IMR-90 (cell line): ENCODE measurements around the gene MOCS1. TPM values are rescaled to one million over a fixed set of nuclear protein-coding genes. Genes with fewer than 3 reads are reported as not detected.

Source experiments
- ATAC-seq: fragments of 200-7000 bp; cut with Tn5 transposase; 2 replicates; pipeline ENCODE4 v1.9.1; 2020; ENCODE audit warnings: low read depth, mild to moderate bottlenecking, moderate library complexity
- BruUV-seq: library from RNA; stranded (reverse); fragments of 400-500 nt; replicated peaks from 2 replicates; lab custom pipeline; 2021; lab: Mats Ljungman, UMichigan
- CTCF ChIA-PET: fragments of 300-600 bp; formaldehyde crosslinking; extraction: SDS; loops from one replicate; lab custom pipeline; 2021; ENCODE audit warnings: antibody characterized with exemption; lab: Yijun Ruan, JAX
- POLR2A ChIA-PET: fragments of 300-600 bp; sonication (Branson Sonifier 250); formaldehyde crosslinking; loops from one replicate; lab custom pipeline; 2022; ENCODE audit warnings: antibody characterized with exemption; ENCODE audit not compliant: unreplicated experiment; lab: Charles Lee
- DNase-seq: peaks from one replicate; pipeline ENCODE4 v3.0.0; 2013
- H2AFZ ChIP-seq: replicated peaks from 2 replicates; pipeline ENCODE3; 2013; ENCODE audit warnings: low read length, mild to moderate bottlenecking; ENCODE audit not compliant: poor library complexity
- H2AK5ac ChIP-seq: 2 replicates; pipeline ENCODE4 v1.6.1; 2013; ENCODE audit warnings: low read depth, low read length, inconsistent platforms
- H2AK9ac ChIP-seq: replicated peaks from 2 replicates; pipeline ENCODE3; 2013; ENCODE audit warnings: mild to moderate bottlenecking, low read depth, low read length, moderate library complexity; ENCODE audit not compliant: poor library complexity
- H2BK120ac ChIP-seq: 2 replicates; pipeline ENCODE4 v1.6.1; 2013; ENCODE audit warnings: low read depth, low read length, inconsistent platforms
- H2BK15ac ChIP-seq: 3 replicates; pipeline ENCODE4 v1.6.1; 2013; ENCODE audit warnings: low read depth, low read length, inconsistent platforms
- H2BK20ac ChIP-seq: 2 replicates; pipeline ENCODE4 v1.6.1; 2013; ENCODE audit warnings: low read depth, mild to moderate bottlenecking, inconsistent platforms, low read length, moderate library complexity
- H2BK5ac ChIP-seq: 2 replicates; pipeline ENCODE4 v1.6.1; 2013; ENCODE audit warnings: mild to moderate bottlenecking, low read depth, low read length, inconsistent platforms; ENCODE audit not compliant: poor library complexity, severe bottlenecking
- H3K14ac ChIP-seq: replicated peaks from 2 replicates; pipeline ENCODE4 v1.6.1; 2013; ENCODE audit warnings: low read depth, low read length, inconsistent platforms
- H3K18ac ChIP-seq: 2 replicates; pipeline ENCODE4 v1.6.1; 2013; ENCODE audit warnings: low read depth, low read length, control low read depth
- H3K23ac ChIP-seq: 2 replicates; pipeline ENCODE4 v1.6.1; 2013; ENCODE audit warnings: low read depth, low read length, inconsistent platforms
- H3K27ac ChIP-seq: 2 replicates; pipeline ENCODE4 v1.5.1; 2013; ENCODE audit warnings: mild to moderate bottlenecking, control low read depth, low read length; ENCODE audit not compliant: insufficient read depth
- H3K27me3 ChIP-seq: 2 replicates; pipeline ENCODE4 v1.6.1; 2013; ENCODE audit warnings: low read length; ENCODE audit not compliant: control insufficient read depth, insufficient read depth
- H3K36me3 ChIP-seq: 2 replicates; pipeline ENCODE4 v1.6.1; 2013; ENCODE audit warnings: low read length, mixed read lengths; ENCODE audit not compliant: control insufficient read depth, insufficient read depth
- H3K4ac ChIP-seq: 2 replicates; pipeline ENCODE4 v1.6.1; 2013; ENCODE audit warnings: low read depth, low read length, inconsistent platforms
- H3K4me1 ChIP-seq: 2 replicates; pipeline ENCODE4 v1.6.1; 2013; ENCODE audit warnings: low read length, mixed read lengths; ENCODE audit not compliant: control insufficient read depth, insufficient read depth
- H3K4me2 ChIP-seq: 2 replicates; pipeline ENCODE4 v1.6.1; 2013; ENCODE audit warnings: low read depth, mild to moderate bottlenecking, control low read depth, low read length, moderate library complexity
- H3K4me3 ChIP-seq: 2 replicates; pipeline ENCODE4 v1.5.1; 2013; ENCODE audit warnings: low read depth, mild to moderate bottlenecking, control low read depth, low read length, moderate library complexity; ENCODE audit not compliant: insufficient read depth
- H3K56ac ChIP-seq: 2 replicates; pipeline ENCODE4 v1.6.1; 2013; ENCODE audit warnings: low read length, inconsistent platforms; ENCODE audit not compliant: insufficient read depth; ENCODE audit errors: extremely low read depth
- H3K79me1 ChIP-seq, 2 experiments: 2 replicates each; pipeline ENCODE4 v1.6.1; 2013; ENCODE audit warnings: low read length in 2 of 2, inconsistent platforms in 1 of 2, low read depth in 1 of 2
- H3K9ac ChIP-seq: 2 replicates; pipeline ENCODE4 v1.6.1; 2013; ENCODE audit warnings: low read depth, low read length, control low read depth
- H3K9me1 ChIP-seq: 2 replicates; pipeline ENCODE4 v1.6.1; 2013; ENCODE audit warnings: low read length, inconsistent platforms; ENCODE audit not compliant: insufficient read depth
- H3K9me3 ChIP-seq: 2 replicates; pipeline ENCODE4 v1.6.1; 2013; ENCODE audit warnings: low read length; ENCODE audit not compliant: control insufficient read depth, insufficient read depth
- H4K20me1 ChIP-seq: 2 replicates; pipeline ENCODE4 v1.6.1; 2013; ENCODE audit warnings: low read length, inconsistent platforms; ENCODE audit not compliant: insufficient read depth
- H4K5ac ChIP-seq: 2 replicates; pipeline ENCODE4 v1.6.1; 2013; ENCODE audit warnings: mild to moderate bottlenecking, low read depth, low read length, control low read depth
- H4K8ac ChIP-seq, 2 experiments: 2 replicates each; pipeline ENCODE4 v1.6.1; 2013; ENCODE audit warnings: low read depth in 2 of 2, low read length in 2 of 2, control low read depth in 1 of 2, inconsistent platforms in 1 of 2
- H4K91ac ChIP-seq: 2 replicates; pipeline ENCODE4 v1.6.1; 2013; ENCODE audit warnings: low read depth, low read length, inconsistent platforms; ENCODE audit not compliant: insufficient read depth
- CHD1 ChIP-seq: IDR thresholded peaks from 2 replicates; pipeline ENCODE4 v1.6.1; 2012; ENCODE audit warnings: low read depth, low read length, improper control_type of control experiment
- ELK1 ChIP-seq: fragments of 150-350 bp; IDR thresholded peaks from 2 replicates; pipeline ENCODE4 v1.6.1; 2016; ENCODE audit warnings: low read depth, mild to moderate bottlenecking, low read length, moderate library complexity, borderline replicate concordance
- MAFK ChIP-seq: IDR thresholded peaks from 2 replicates; pipeline ENCODE4 v1.6.1; 2012; ENCODE audit warnings: low read depth, low read length, improper control_type of control experiment
- MAZ ChIP-seq: IDR thresholded peaks from 2 replicates; pipeline ENCODE4 v1.6.1; 2012; ENCODE audit warnings: low read depth, mild to moderate bottlenecking, low read length, improper control_type of control experiment, moderate library complexity, borderline replicate concordance
- RAD21 ChIP-seq: IDR thresholded peaks from 2 replicates; pipeline ENCODE4 v1.6.1; 2012; ENCODE audit warnings: low read length, improper control_type of control experiment
- RCOR1 ChIP-seq: IDR thresholded peaks from 2 replicates; pipeline ENCODE4 v1.6.1; 2012; ENCODE audit warnings: mild to moderate bottlenecking, low read length, improper control_type of control experiment; ENCODE audit not compliant: insufficient replicate concordance
- RFX5 ChIP-seq: IDR thresholded peaks from 2 replicates; pipeline ENCODE4 v1.8.0; 2012; ENCODE audit warnings: low read depth, mild to moderate bottlenecking, low read length, moderate library complexity
- USF2 ChIP-seq: fragments of 150-350 bp; IDR thresholded peaks from 2 replicates; pipeline ENCODE4 v1.6.1; 2017; ENCODE audit warnings: mild to moderate bottlenecking, antibody characterized with exemption, low read length, low read depth
- WGBS, 2 experiments: methylation state at CpG; one replicate each; pipeline versions ENCODE4 v1.1.5 to v1.1.7; 2013; ENCODE audit warnings: missing lambda C conversion rate in 2 of 2; ENCODE audit not compliant: insufficient read length in 1 of 2; ENCODE audit errors: extremely low coverage in 2 of 2; 5-methylcytosine and 5-hydroxymethylcytosine counted together
- dilution Hi-C: fragments of 300-500 bp; cut with HindIII; formaldehyde crosslinking; loops from one replicate; pipeline ENCODE4 v1.14.3; 2018; ENCODE audit warnings: low sequenced_read_pairs; ENCODE audit not compliant: unreplicated experiment
- in situ Hi-C: fragments of 300-500 bp; cut with MboI; formaldehyde crosslinking; loops from 3 replicates; pipeline ENCODE4 v1.14.3; 2019; ENCODE audit warnings: low sequenced_read_pairs, inconsistent platforms, mixed read lengths
- intact Hi-C: fragments of 100-400 bp; cut with micrococcal nuclease; formaldehyde crosslinking; loops from 2 replicates; pipeline ENCODE4 v1.10.0; 2022
- polyA plus RNA-seq, 3 experiments: library from polyadenylated mRNA; depleted of rRNA; stranded (reverse); fragments of >200 nt; gene quantifications; 2 replicates each; pipeline ENCODE4 v1.2.3, GENCODE V29; 2012; ENCODE audit warnings: low replicate concordance in 1 of 3
- total RNA-seq: library from RNA; depleted of rRNA; stranded (reverse); fragments of >200 nt; gene quantifications from 2 replicates; pipeline ENCODE4 v1.2.3, GENCODE V29; 2012

MOCS1 gene
- total and polyA plus RNA-seq, 2 of the 4 experiments (the other 2 are of a cell fraction): 5.5 to 9.5 TPM

- H3K56ac ChIP-seq: no peak overlapping the region
- H3K4me2 ChIP-seq: no peak overlapping the region
- peaks cover 37% of the 10 kb centered on the region for H3K36me3 ChIP-seq
- TF ChIP-seq RFX5 (no peak), RAD21 (no peak), MAZ (no peak), MAFK (no peak), USF2 (no peak), CHD1 (no peak), RCOR1 (no peak), ELK1 (no peak)
- H4K5ac ChIP-seq: no peak overlapping the region
- no peak overlapping the region for H3K27ac ChIP-seq
- ATAC-seq (no peak), DNase-seq (no peak)
- no peaks in the 10 kb centered on the region; the same call in 1 of the 2 replicates for H3K9me1 ChIP-seq
- H3K4me1 ChIP-seq: peaks cover 4% of the 10 kb centered on the region
- no peak overlapping the region for H2AK9ac ChIP-seq
- H2BK20ac ChIP-seq: no peak overlapping the region
- H2AFZ ChIP-seq: no peak overlapping the region
- H4K8ac ChIP-seq: no peak overlapping the region
- no peak overlapping the region for H3K18ac ChIP-seq
- no peak overlapping the region for H2BK5ac ChIP-seq
- no peak overlapping the region for H3K23ac ChIP-seq
- BruUV-seq: no TSS peak
- ChIA-PET CTCF (no interaction called here), POLR2A (no interaction called here)
- no peak overlapping the region for H4K91ac ChIP-seq
- H3K4me3 ChIP-seq: no peak overlapping the region
- H2BK15ac ChIP-seq: no peak overlapping the region
- peaks cover 6 to 10% of the 10 kb centered on the region in 2 experiments; a peak in 1 of 4 replicates for H3K79me1 ChIP-seq
- intact Hi-C loops (no loop called here), dilution Hi-C loops (no loop called here), in situ Hi-C loops (no loop called here)
- H4K20me1 ChIP-seq: no peaks in the 10 kb centered on the region
- no CpG with 5 or more reads among the region's 5 CpGs for WGBS, 2 experiments
- H2AK5ac ChIP-seq: no peak overlapping the region
- no peak overlapping the region for H3K9ac ChIP-seq
- H3K14ac ChIP-seq: no peak overlapping the region
- H2BK120ac ChIP-seq: no peak overlapping the region
- H3K4ac ChIP-seq: no peak overlapping the region
- no peaks in the 10 kb centered on the region for H3K27me3 ChIP-seq
- no peaks in the 10 kb centered on the region for H3K9me3 ChIP-seq
Observed at GRCh38 chr6:39922821-39923220, 11.4 kb downstream of the MOCS1 start.
